SK-N-SH (cell line): ENCODE measurements around the gene MRPL9.

Source experiments
- MXI1 ChIP-seq: IDR thresholded peaks from 2 replicates; pipeline ENCODE4 v1.6.1; 2012; ENCODE audit warnings: mild to moderate bottlenecking, low read depth, low read length, improper control_type of control experiment
- RAD21 ChIP-seq: IDR thresholded peaks from 2 replicates; pipeline ENCODE4 v1.6.1; 2012; ENCODE audit warnings: mild to moderate bottlenecking, low read length

DNA sequence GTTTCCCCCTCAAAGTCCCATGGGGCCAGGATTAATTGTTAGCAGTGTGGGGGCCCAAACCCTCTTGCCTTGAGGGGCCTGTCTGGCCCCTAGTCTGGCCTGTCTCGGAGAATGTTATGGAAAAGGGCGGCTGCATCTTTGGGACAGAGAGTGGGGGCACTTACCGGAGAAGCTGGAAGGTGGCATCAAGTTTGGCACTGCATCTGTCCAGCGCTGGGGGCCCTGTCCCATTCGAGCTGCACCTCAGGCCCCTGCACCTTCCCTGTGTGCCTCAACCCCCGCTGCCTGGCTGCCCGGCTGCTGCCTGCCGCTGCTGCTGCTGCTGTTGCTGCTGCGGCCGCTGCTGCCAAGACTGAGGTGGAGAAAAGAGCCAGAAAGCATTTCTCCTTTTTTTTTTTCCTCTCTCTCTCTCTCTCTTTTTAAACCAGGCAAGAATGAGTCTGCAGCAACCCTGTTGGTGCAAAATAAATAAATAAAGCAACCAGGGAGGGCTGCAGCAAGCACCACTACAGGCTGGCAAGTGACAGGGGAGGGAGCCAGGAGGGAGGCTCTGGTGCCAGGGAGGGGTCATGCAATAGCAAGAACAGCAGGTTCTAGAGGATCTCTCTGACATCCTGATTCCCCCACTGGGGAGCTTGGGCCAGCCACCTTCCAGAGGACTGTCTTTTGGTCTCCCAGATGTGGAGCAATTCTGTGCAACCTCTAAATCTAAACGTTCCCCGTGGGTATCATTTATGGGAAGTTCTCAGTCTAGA, 41.9 kb upstream of the MRPL9 start, which contains the start of gene LINGO4:
- TF ChIP-seq RAD21 (no peak), MXI1 (no peak)
